ENCODE results near the gene ADGRV1. TPM values are rescaled to one million over a fixed set of nuclear protein-coding genes. Genes with fewer than 3 reads are reported as not detected.

ADGRV1 gene
- total and polyA plus RNA-seq, 4 donors: 0.36 to 0.64 (median 0.50) TPM

GRCh38 chr5:91098541-91098940 is 539.9 kb downstream of the ADGRV1 start:
- intact Hi-C loops (cut with DNase I): loop anchor here (5.0 to 10.0 kb wide), 2 partner anchors 166 to 234 kb away; no protein-coding TSS in a partner anchor
- no peak overlapping the region for H3K27ac ChIP-seq (ENCODE audit: low read depth in 1 of 2, low read length in 2 of 2)
- no peak for DNase-seq
- H3K27me3 ChIP-seq (ENCODE audit: control insufficient read depth in 1 of 2, insufficient read depth in 2 of 2, low read length in 1 of 2): no peaks in the 10 kb centered on the region
- H3K4me1 ChIP-seq (ENCODE audit: control insufficient read depth in 1 of 2, insufficient read depth in 2 of 2, low read length in 2 of 2): peaks cover 0 to 2% of the 10 kb centered on the region in 2 donors
- no peaks in the 10 kb centered on the region for H3K36me3 ChIP-seq (ENCODE audit: control insufficient read depth in 1 of 2, insufficient read depth in 2 of 2, low read length in 1 of 2)
- WGBS, 2 donors: 24 to 37% methylated on average over 3 of the region's 3 CpGs
- H3K4me3 ChIP-seq (ENCODE audit: low read length in 2 of 2): no peak overlapping the region
- no peaks in the 10 kb centered on the region for H3K9me3 ChIP-seq (ENCODE audit: control insufficient read depth, low read length)
- no peak for ATAC-seq (ENCODE audit: low FRiP score)

DNA sequence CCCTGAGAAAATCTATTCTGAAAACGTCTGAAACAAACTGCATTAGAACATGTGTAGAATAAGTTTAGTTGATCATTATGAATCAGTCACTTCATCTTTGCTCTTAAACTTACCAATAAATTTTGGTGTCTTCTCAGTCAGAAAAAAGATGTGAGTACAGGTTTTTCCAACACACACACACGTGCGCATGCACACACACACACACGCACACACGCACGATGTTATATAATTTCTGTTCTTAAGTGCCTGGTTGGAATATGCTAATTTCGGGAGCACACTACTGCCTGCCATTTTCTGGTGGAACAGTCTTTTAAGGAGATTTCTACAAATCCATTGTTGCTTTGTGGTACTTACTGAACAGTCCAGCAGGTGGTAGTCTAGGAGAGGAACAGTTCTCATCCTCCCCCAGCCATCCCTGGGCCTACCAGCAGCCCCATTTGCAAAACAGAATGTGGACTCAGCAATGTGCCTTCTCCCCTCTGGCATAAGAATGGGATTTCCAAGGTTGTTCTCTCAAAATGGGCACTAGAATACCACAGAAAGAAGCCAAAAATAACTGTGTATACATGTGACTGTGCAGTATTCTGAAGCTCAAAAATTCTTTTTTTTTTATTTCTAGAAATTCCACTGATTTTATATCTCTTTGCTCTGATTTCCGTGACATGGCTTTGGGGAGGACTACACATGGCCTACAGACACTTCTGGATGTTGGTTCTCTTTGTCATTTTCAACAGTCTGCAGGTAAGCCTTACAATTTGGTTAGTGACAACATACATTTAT is 543.2 kb downstream of the ADGRV1 start:
- WGBS, 2 donors: 29 to 33% methylated on average over 8 of the region's 8 CpGs
- Histone ChIP-seq H3K36me3 (ENCODE audit: control insufficient read depth in 1 of 2, insufficient read depth in 2 of 2, low read length in 1 of 2) (no peaks in the 10 kb centered on the region), H3K27ac (ENCODE audit: low read depth in 1 of 2, low read length in 2 of 2) (no peak overlapping the region), H3K4me3 (ENCODE audit: low read length in 2 of 2) (no peak overlapping the region), H3K9me3 (ENCODE audit: control insufficient read depth, low read length) (no peaks in the 10 kb centered on the region), H3K27me3 (ENCODE audit: control insufficient read depth in 1 of 2, insufficient read depth in 2 of 2, low read length in 1 of 2) (no peaks in the 10 kb centered on the region), H3K4me1 (ENCODE audit: control insufficient read depth in 1 of 2, insufficient read depth in 2 of 2, low read length in 2 of 2) (no peaks in the 10 kb centered on the region)
- intact Hi-C loops (cut with DNase I): loop anchor here (2.0 to 10.0 kb wide), 4 partner anchors 116 to 283 kb away; no protein-coding TSS in a partner anchor
- DNase-seq (peak; percentile 81), ATAC-seq (ENCODE audit: low FRiP score) (peak; percentile 95)

DNA sequence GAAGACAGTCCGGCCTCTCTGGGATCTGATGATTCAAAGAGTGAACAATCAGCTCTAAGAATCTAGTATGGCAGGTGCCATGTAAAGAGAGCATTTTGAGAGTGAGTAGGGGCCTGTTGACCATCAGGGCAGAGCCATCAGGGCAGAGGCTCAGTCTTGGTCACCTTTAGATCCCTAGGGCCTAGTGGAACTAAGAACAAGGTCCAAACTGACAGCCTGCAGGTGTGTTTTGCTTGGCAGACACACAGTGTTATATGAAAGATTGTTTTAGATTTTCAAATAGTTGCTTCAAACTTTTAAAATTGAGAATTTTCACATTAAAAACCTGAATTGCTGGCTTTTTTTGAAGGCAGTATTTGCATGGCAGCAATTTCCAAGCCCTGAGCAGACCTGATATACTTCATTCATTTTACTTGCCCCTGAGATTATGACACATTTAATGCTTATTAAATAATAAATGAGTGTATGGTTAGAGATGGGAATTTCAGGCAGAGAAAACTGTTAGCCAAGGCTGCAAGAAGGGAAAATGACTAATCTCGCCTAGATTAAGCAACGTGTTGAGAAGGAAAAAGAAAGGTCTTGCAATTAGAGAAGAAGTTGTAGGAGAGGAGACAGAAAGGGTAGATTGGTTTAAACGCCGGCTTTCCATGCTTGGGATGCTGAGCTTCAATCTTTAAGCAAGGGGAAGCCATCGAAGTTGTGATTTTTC is 544.9 kb downstream of the ADGRV1 start:
- Histone ChIP-seq H3K4me1 (ENCODE audit: control insufficient read depth in 1 of 2, insufficient read depth in 2 of 2, low read length in 2 of 2) (no peaks in the 10 kb centered on the region), H3K9me3 (ENCODE audit: control insufficient read depth, low read length) (no peaks in the 10 kb centered on the region), H3K36me3 (ENCODE audit: control insufficient read depth in 1 of 2, insufficient read depth in 2 of 2, low read length in 1 of 2) (no peaks in the 10 kb centered on the region), H3K27ac (ENCODE audit: low read depth in 1 of 2, low read length in 2 of 2) (no peak overlapping the region), H3K27me3 (ENCODE audit: control insufficient read depth in 1 of 2, insufficient read depth in 2 of 2, low read length in 1 of 2) (no peaks in the 10 kb centered on the region), H3K4me3 (ENCODE audit: low read length in 2 of 2) (no peak overlapping the region)
- DNase-seq: no peak
- WGBS, 2 donors: 83 to 91% methylated on average over 6 of the region's 6 CpGs
- intact Hi-C loops (cut with DNase I): loop anchor here in 1 of 2 donors (2.0 to 10.0 kb wide), 4 partner anchors 114 to 281 kb away; no protein-coding TSS in a partner anchor
- no peak for ATAC-seq (ENCODE audit: low FRiP score)

GRCh38 chr5:91104062-91104448 is 545.5 kb downstream of the ADGRV1 start:
- DNase-seq (no peak), ATAC-seq (ENCODE audit: low FRiP score) (no peak)
- Histone ChIP-seq H3K4me3 (ENCODE audit: low read length in 2 of 2) (no peak overlapping the region), H3K4me1 (ENCODE audit: control insufficient read depth in 1 of 2, insufficient read depth in 2 of 2, low read length in 2 of 2) (no peaks in the 10 kb centered on the region), H3K27me3 (ENCODE audit: control insufficient read depth in 1 of 2, insufficient read depth in 2 of 2, low read length in 1 of 2) (no peaks in the 10 kb centered on the region), H3K9me3 (ENCODE audit: control insufficient read depth, low read length) (no peaks in the 10 kb centered on the region), H3K27ac (ENCODE audit: low read depth in 1 of 2, low read length in 2 of 2) (no peak overlapping the region), H3K36me3 (ENCODE audit: control insufficient read depth in 1 of 2, insufficient read depth in 2 of 2, low read length in 1 of 2) (no peaks in the 10 kb centered on the region)
- intact Hi-C loops (cut with DNase I): loop anchor here in 1 of 2 donors (5.0 to 10.0 kb wide), 3 partner anchors 113 to 181 kb away; no protein-coding TSS in a partner anchor
- WGBS, 2 donors: 95 to 98% methylated on average over 1 of the region's 1 CpG

DNA sequence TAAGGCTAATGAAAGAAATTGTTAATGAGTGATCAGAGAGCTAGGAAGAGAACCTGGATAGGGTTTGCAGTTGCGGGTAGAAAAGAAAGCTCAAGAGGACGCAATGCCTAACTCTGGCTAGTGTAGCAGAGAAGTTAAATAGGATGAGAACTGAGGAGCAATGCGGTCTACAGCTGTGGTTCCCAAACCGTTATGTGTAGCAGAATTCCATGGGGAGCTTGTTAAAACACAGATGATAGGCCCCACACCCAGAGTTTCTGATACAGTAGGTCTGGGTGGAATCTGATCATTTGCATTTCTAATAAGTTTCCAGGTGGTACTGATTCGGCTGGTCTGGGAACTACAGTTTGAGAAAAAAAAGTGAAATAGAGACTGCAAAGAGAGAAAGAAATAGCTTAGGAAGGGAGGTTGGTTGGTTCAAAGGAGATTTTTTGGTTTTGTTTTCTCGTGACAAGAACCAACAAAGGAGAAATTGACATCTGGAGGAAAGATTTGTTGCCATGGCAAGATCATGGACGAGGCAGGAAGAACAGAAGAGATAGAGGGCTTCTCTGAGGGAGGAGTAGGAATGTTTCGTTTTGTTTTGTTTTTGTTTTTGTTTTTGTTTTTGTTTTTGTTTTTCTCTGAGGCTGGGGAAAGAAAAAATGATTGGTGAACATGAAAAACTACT is 548.4 kb downstream of the ADGRV1 start:
- H3K36me3 ChIP-seq (ENCODE audit: control insufficient read depth in 1 of 2, insufficient read depth in 2 of 2, low read length in 1 of 2): no peaks in the 10 kb centered on the region
- H3K27ac ChIP-seq (ENCODE audit: low read depth in 1 of 2, low read length in 2 of 2): no peak overlapping the region
- DNase-seq: no peak
- no peaks in the 10 kb centered on the region for H3K9me3 ChIP-seq (ENCODE audit: control insufficient read depth, low read length)
- 88 to 89% methylated on average over 8 of the region's 8 CpGs for WGBS, 2 donors
- no peak for ATAC-seq (ENCODE audit: low FRiP score)
- no peaks in the 10 kb centered on the region for H3K27me3 ChIP-seq (ENCODE audit: control insufficient read depth in 1 of 2, insufficient read depth in 2 of 2, low read length in 1 of 2)
- H3K4me1 ChIP-seq (ENCODE audit: control insufficient read depth in 1 of 2, insufficient read depth in 2 of 2, low read length in 2 of 2): no peaks in the 10 kb centered on the region
- intact Hi-C loops (cut with DNase I): loop anchor here in 1 of 2 donors (10.0 kb wide), 1 partner anchor 178 kb away; no protein-coding TSS in a partner anchor
- H3K4me3 ChIP-seq (ENCODE audit: low read length in 2 of 2): no peak overlapping the region

- Histone ChIP-seq H3K36me3 (ENCODE audit: control insufficient read depth in 1 of 2, insufficient read depth in 2 of 2, low read length in 1 of 2) (no peaks in the 10 kb centered on the region), H3K27me3 (ENCODE audit: control insufficient read depth in 1 of 2, insufficient read depth in 2 of 2, low read length in 1 of 2) (no peaks in the 10 kb centered on the region), H3K4me1 (ENCODE audit: control insufficient read depth in 1 of 2, insufficient read depth in 2 of 2, low read length in 2 of 2) (peaks cover 0 to under 1% of the 10 kb centered on the region in 2 donors), H3K27ac (ENCODE audit: low read depth in 1 of 2, low read length in 2 of 2) (no peak overlapping the region), H3K9me3 (ENCODE audit: control insufficient read depth, low read length) (no peaks in the 10 kb centered on the region), H3K4me3 (ENCODE audit: low read length in 2 of 2) (no peak overlapping the region)
- DNase-seq (no peak), ATAC-seq (ENCODE audit: low FRiP score) (no peak)
- WGBS, 2 donors: 22 to 30% methylated on average over 1 of the region's 1 CpG
- intact Hi-C loops (cut with DNase I): loop anchor here (5.0 to 10.0 kb wide), 2 partner anchors 48 to 175 kb away; no protein-coding TSS in a partner anchor
Observed at GRCh38 chr5:91109634-91110033, 551.0 kb downstream of the ADGRV1 start.

DNA sequence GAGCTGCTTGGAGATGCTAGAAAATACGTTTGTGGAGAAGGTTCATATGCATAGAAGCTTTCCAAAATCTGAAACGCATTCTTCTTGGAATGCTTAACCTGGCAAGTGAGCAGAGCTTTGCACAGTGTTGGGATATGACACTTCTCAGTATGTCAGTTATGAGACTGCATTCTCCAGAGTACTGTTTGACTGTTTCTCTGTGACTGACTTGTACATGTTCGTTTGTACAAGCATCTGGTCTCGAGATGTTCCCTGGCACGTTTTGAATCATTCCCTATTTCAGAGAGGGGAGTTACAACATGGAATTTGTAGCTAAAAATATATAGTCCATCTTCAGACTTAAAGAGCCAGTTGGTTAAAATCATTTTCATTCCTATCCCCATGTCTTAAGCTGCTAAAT is 552.1 kb downstream of the ADGRV1 start:
- Histone ChIP-seq H3K9me3 (ENCODE audit: control insufficient read depth, low read length) (no peaks in the 10 kb centered on the region), H3K27ac (ENCODE audit: low read depth in 1 of 2, low read length in 2 of 2) (no peak overlapping the region), H3K4me1 (ENCODE audit: control insufficient read depth in 1 of 2, insufficient read depth in 2 of 2, low read length in 2 of 2) (peaks cover 0 to 2% of the 10 kb centered on the region in 2 donors), H3K27me3 (ENCODE audit: control insufficient read depth in 1 of 2, insufficient read depth in 2 of 2, low read length in 1 of 2) (no peaks in the 10 kb centered on the region), H3K4me3 (ENCODE audit: low read length in 2 of 2) (no peak overlapping the region), H3K36me3 (ENCODE audit: control insufficient read depth in 1 of 2, insufficient read depth in 2 of 2, low read length in 1 of 2) (no peaks in the 10 kb centered on the region)
- DNase-seq (no peak), ATAC-seq (ENCODE audit: low FRiP score) (no peak)
- WGBS, 2 donors: 2 to 4% methylated on average over 5 of the region's 5 CpGs
- intact Hi-C loops (cut with DNase I): loop anchor here (5.0 to 10.0 kb wide), 2 partner anchors 47 to 174 kb away; no protein-coding TSS in a partner anchor

- ATAC-seq (ENCODE audit: low FRiP score): no peak
- Histone ChIP-seq H3K9me3 (ENCODE audit: control insufficient read depth, low read length) (no peaks in the 10 kb centered on the region), H3K36me3 (ENCODE audit: control insufficient read depth in 1 of 2, insufficient read depth in 2 of 2, low read length in 1 of 2) (no peaks in the 10 kb centered on the region), H3K4me1 (ENCODE audit: control insufficient read depth in 1 of 2, insufficient read depth in 2 of 2, low read length in 2 of 2) (peaks cover 0 to 2% of the 10 kb centered on the region in 2 donors), H3K4me3 (ENCODE audit: low read length in 2 of 2) (no peak overlapping the region), H3K27ac (ENCODE audit: low read depth in 1 of 2, low read length in 2 of 2) (no peak overlapping the region), H3K27me3 (ENCODE audit: control insufficient read depth in 1 of 2, insufficient read depth in 2 of 2, low read length in 1 of 2) (no peaks in the 10 kb centered on the region)
- 81 to 83% methylated on average over 2 of the region's 2 CpGs for WGBS, 2 donors
- DNase-seq: no peak
- intact Hi-C loops (cut with DNase I): loop anchor here (5.0 to 10.0 kb wide), 2 partner anchors 46 to 173 kb away; no protein-coding TSS in a partner anchor
Observed at GRCh38 chr5:91111473-91112238, 553.1 kb downstream of the ADGRV1 start.

All from aorta (tissue), 5 donors.